Stimulated activated CD8-positive, alpha-beta memory T cell treated with anti-CD3 and anti-CD28 coated beads, Interleukin-2, amount 100 ng/mL, for 1 hour (primary cell): ENCODE measurements around the gene ZCCHC14.

Source experiments
- DNase-seq, 2 donors: peaks; one replicate each; pipeline ENCODE4 v3.0.0-alpha.2; 2020; ENCODE audit warnings: low read depth in 2 of 2

Gene ZCCHC14

GRCh38 chr16:87432330-87432915 lies 60.4 kb downstream of the ZCCHC14 start:
- no peak for DNase-seq

- DNase-seq = no peak
These were observed 60.9 kb downstream of the ZCCHC14 start for GRCh38 chr16:87431926-87432325.

- DNase-seq = no peak
These were observed 66.2 kb downstream of the ZCCHC14 start for GRCh38 chr16:87426423-87427215.

GRCh38 chr16:87425941-87426340 lies 66.9 kb downstream of the ZCCHC14 start:
- DNase-seq = no peak

- DNase-seq = no peak
These were observed 68.6 kb downstream of the ZCCHC14 start for GRCh38 chr16:87424266-87424665.

GRCh38 chr16:87423429-87423828 lies 69.4 kb downstream of the ZCCHC14 start:
- DNase-seq = no peak

- DNase-seq = no peak
These were observed 70.7 kb downstream of the ZCCHC14 start for GRCh38 chr16:87422106-87422505.

- DNase-seq = no peak
These were observed 71.6 kb downstream of the ZCCHC14 start for GRCh38 chr16:87421003-87421912.

- DNase-seq = no peak
These were observed 72.5 kb downstream of the ZCCHC14 start for GRCh38 chr16:87420026-87421002.

DNA sequence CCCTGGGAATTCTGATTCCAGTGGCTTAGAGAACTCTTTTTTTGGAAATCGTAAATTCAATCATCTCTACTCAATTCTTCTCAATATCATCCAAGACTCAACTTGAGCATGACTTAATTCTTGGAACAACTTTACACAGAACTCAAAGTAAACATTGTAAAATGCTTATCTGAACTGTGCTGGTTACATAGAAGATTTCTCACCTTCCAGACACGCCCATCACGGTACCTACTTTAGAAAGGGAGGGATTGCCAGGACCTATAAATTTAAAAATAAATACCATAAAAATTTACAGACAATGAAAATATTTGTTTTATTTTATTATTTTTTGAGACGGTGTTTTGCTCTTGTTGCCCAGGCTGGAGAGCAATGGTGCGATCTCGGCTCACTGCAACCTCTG lies 74.2 kb downstream of the ZCCHC14 start:
- no peak for DNase-seq

GRCh38 chr16:87418216-87418615 lies 74.6 kb downstream of the ZCCHC14 start:
- no peak for DNase-seq

- DNase-seq = no peak
These were observed 75.3 kb downstream of the ZCCHC14 start for GRCh38 chr16:87417528-87417910.

DNA sequence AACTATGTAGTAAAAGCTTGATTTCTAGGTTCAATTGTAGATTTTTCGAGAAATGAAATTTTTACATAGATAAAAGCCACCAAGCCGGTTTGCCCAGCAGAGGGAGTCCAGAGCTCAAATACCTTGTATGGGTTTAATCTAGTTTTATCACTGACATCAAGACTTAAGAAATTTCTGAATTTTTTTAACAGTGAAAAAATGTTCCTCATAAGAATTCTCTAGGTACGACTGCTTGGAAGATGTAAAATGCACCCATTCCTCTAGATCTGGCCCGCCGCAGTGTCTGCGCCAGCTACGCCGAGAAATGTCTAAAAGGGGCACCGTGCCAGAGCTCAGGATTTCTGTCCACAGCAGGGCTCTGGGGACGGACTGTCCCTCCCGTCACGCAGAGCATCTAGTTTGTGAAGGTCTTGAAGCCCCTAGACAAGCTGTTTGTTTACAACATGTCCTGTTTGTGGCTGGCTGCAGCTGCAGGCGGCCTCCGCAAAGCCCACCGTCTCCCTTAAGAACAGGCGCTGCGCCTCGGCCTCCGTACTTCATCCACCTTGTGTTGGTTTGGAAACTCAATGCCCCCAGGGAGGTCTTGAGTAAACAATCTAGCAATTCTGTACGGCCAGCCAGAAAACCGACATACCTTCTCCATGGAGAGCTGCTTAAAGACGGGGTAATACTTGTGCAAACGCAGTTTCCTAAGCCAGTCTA lies 75.8 kb downstream of the ZCCHC14 start:
- no peak for DNase-seq

- DNase-seq = no peak
These were observed 77.4 kb downstream of the ZCCHC14 start for GRCh38 chr16:87415441-87415840.

- no peak for DNase-seq
These were observed 78.6 kb downstream of the ZCCHC14 start for GRCh38 chr16:87414251-87414680.

DNA sequence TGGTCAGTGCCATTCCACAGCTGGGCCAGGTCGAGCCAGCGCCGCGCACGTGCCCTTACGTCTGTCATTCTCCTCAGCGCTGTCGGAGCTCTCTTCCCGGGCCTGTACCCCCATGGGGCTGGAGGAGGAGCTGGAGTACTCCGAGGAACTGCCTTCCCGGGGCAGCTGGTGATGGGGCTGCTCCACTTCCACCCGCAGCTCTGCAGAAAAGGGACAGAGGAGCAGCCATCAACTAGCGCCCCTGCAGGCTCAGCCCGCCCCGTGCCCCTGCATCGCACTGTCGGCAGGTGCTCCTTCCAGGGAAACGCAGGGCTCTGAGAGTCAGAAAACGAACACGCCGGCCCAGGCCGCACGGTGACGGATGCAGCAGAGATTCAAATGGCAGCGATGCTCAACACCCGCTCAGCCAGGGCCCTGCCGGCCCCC lies 79.8 kb downstream of the ZCCHC14 start:
- DNase-seq = no peak

- no peak for DNase-seq
These were observed 80.3 kb downstream of the ZCCHC14 start for GRCh38 chr16:87412371-87412995.

GRCh38 chr16:87411375-87412271 lies 81.2 kb downstream of the ZCCHC14 start:
- no peak for DNase-seq

DNA sequence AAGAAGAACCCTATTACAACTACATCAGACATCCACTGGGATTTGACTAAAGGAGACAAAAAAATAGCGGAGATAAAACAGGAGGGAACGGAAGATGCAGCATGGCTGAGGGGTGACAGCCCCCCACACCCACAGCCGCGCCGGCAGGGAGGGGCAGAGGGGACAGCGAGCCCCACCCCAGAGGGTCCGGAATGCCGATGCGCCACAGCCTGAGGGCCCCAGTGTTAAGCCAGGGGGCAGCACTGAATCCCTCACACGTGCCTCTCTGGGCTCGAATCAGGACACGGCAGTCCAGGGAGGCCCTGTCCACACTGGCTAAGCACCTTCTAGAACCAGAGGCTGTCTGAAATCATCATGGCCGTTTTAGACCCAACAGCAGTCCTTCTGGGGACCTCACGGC lies 81.9 kb downstream of the ZCCHC14 start:
- DNase-seq = no peak
